Measurements from ENCODE around the gene TBC1D10A. TPM values are rescaled to one million over a fixed set of nuclear protein-coding genes. Genes with fewer than 3 reads are reported as not detected.
A peak's percentile ranks its signal among the peaks of the same experiment; 100 is the strongest.

The TBC1D10A gene
- total RNA-seq, 1 donor from 2014 or later: 10.6 TPM

DNA sequence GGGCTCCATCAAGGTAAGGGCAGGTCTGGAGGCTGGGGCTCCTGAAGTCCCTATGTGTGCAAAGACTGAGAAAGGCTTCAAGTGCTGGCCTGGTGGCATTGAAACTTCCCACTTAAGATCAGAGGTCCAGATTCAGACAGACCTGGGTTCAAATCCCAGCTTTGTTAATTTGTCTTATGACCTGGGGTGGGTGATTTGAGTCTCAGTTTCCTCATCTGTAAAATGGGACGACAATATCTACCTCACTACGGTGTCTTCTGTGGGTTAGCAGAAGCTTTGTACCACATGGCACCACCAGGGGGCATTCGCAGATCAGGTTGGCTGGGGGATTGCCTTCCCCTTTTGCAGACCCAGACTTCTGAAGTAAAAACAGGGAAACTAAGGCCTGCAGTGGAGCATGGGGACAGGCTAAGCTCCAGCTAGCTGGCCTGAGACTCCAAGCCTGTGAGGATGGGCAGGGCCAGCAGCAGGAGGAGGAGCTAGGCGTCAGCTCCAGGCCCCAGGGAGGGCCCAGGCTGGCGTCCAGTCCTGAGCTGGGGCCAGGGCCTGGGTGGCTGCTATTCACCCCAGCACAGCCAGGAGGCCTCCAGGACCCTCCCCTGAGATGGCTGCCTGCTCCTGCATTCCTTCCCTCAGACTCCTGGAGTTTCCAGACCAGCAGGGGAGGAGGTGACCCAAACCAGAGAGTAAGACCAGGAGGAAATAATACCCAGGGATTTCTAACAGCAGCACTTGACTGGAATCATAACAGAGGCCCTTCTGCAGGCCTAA lies 38.9 kb downstream of the TBC1D10A start:
- DNase-seq (ENCODE audit: low spot score, unreplicated experiment): peak; percentile 71
- Mint-ChIP-seq H3K27me3 (peaks cover 2% of the 10 kb centered on the region), H3K4me1 (ENCODE audit: low read depth) (peaks cover 5% of the 10 kb centered on the region), H3K9me3 (ENCODE audit: low read depth) (no peaks in the 10 kb centered on the region), H3K36me3 (ENCODE audit: insufficient read depth) (no peaks in the 10 kb centered on the region), H3K4me3 (ENCODE audit: low read depth) (peak overlapping the region; percentile 80), H3K27ac (peak overlapping the region; percentile 90)
- TF ChIP-seq, protein P1, sequence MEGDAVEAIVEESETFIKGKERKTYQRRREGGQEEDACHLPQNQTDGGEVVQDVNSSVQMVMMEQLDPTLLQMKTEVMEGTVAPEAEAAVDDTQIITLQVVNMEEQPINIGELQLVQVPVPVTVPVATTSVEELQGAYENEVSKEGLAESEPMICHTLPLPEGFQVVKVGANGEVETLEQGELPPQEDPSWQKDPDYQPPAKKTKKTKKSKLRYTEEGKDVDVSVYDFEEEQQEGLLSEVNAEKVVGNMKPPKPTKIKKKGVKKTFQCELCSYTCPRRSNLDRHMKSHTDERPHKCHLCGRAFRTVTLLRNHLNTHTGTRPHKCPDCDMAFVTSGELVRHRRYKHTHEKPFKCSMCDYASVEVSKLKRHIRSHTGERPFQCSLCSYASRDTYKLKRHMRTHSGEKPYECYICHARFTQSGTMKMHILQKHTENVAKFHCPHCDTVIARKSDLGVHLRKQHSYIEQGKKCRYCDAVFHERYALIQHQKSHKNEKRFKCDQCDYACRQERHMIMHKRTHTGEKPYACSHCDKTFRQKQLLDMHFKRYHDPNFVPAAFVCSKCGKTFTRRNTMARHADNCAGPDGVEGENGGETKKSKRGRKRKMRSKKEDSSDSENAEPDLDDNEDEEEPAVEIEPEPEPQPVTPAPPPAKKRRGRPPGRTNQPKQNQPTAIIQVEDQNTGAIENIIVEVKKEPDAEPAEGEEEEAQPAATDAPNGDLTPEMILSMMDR (IDR thresholded peaks at IDR 0.05; ENCODE audit: unreplicated experiment): peak; percentile 64

DNA sequence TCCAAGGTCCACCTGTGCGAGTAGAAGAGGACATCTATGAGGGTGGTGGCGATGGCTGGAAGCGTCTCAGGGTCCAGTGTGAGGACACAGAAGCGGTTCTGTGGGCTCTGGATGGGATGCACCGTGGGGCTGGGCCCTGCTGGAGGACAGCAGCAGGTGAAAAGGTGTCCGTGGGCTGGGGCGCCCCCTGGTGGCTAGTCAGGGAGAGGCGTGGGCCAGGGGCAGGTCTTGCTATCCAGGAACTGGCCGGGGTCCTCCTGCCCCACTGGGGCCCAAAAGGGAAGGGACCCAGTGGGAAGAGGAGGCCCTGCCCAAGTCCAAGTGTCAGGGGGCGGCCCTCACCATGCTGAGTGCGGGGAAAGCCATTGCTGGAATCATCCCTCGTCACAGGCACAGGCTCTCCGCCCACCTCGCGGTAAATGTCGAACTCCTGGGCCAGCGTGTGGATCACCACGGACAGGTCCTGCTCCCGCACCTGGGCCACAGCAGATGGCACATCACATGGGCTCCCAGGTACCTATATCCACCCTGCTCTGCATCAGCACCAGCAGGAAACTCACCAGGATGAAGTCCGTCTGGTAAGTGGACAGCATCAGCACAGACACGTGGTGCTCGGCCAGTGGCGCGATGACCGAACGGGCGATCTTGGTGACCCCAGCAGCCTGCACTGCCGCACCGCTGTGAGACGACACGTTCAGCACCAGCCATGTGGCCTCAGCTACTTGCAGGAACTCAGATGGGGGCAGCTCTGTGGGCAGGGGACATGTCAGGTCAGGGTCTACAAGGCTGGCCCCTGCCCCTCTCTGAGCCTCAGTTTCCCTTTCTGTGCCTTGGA lies 39.7 kb downstream of the TBC1D10A start:
- DNase-seq (ENCODE audit: low spot score, unreplicated experiment): peak; percentile 75
- Mint-ChIP-seq H3K4me3 (ENCODE audit: low read depth) (no peak overlapping the region), H3K36me3 (ENCODE audit: insufficient read depth) (no peaks in the 10 kb centered on the region), H3K9me3 (ENCODE audit: low read depth) (no peaks in the 10 kb centered on the region), H3K27ac (no peak overlapping the region), H3K4me1 (ENCODE audit: low read depth) (peaks cover 5% of the 10 kb centered on the region), H3K27me3 (peaks cover 2% of the 10 kb centered on the region)
- TF ChIP-seq, protein P1 (IDR thresholded peaks at IDR 0.05; ENCODE audit: unreplicated experiment): peak; percentile 91

GRCh38 chr22:30286331-30286730 lies 40.4 kb downstream of the TBC1D10A start:
- Mint-ChIP-seq H3K4me3 (ENCODE audit: low read depth) (no peak overlapping the region), H3K27ac (no peak overlapping the region), H3K36me3 (ENCODE audit: insufficient read depth) (no peaks in the 10 kb centered on the region), H3K27me3 (peaks cover 2% of the 10 kb centered on the region), H3K4me1 (ENCODE audit: low read depth) (peaks cover 5% of the 10 kb centered on the region), H3K9me3 (ENCODE audit: low read depth) (no peaks in the 10 kb centered on the region)
- DNase-seq (ENCODE audit: low spot score, unreplicated experiment): no peak
- TF ChIP-seq, protein P1 (IDR thresholded peaks at IDR 0.05; ENCODE audit: unreplicated experiment): no peak

DNA sequence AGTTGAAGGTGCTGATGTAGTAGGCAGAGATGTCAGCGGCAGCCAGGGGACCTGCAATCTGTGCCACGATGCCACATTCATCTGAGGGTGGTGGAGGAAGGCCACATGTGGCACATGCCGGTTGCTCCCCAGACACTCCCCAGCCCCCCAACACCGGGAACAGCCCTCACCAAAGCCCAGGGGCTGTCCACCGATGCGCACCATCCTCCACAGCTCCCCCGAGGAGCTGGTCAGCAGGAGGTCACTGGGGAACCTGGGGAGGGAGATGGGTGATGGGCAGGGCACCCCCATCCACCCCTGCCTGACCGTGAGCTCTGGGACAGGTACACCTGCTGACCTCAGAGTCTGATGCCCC lies 40.9 kb downstream of the TBC1D10A start:
- TF ChIP-seq, protein P1 (IDR thresholded peaks at IDR 0.05; ENCODE audit: unreplicated experiment): no peak
- Mint-ChIP-seq H3K4me1 (ENCODE audit: low read depth) (peaks cover 5% of the 10 kb centered on the region), H3K4me3 (ENCODE audit: low read depth) (no peak overlapping the region), H3K27ac (no peak overlapping the region), H3K9me3 (ENCODE audit: low read depth) (no peaks in the 10 kb centered on the region), H3K36me3 (ENCODE audit: insufficient read depth) (no peaks in the 10 kb centered on the region), H3K27me3 (peaks cover 2% of the 10 kb centered on the region)
- DNase-seq (ENCODE audit: low spot score, unreplicated experiment): no peak

- Mint-ChIP-seq H3K27ac (no peak overlapping the region), H3K4me3 (ENCODE audit: low read depth) (no peak overlapping the region), H3K36me3 (ENCODE audit: insufficient read depth) (no peaks in the 10 kb centered on the region), H3K27me3 (peaks cover 2% of the 10 kb centered on the region), H3K9me3 (ENCODE audit: low read depth) (no peaks in the 10 kb centered on the region), H3K4me1 (ENCODE audit: low read depth) (peaks cover 5% of the 10 kb centered on the region)
- DNase-seq (ENCODE audit: low spot score, unreplicated experiment): no peak
- TF ChIP-seq, protein P1 (IDR thresholded peaks at IDR 0.05; ENCODE audit: unreplicated experiment): no peak
Measured at GRCh38 chr22:30285176-30285845, 41.4 kb downstream of the TBC1D10A start.
